DND-41 (cell line): Measurements from ENCODE around the gene KRT1.

ENCODE experiments used
- EZH2 ChIP-seq: IDR thresholded peaks from 3 replicates; pipeline ENCODE4 v1.6.1; 2012; ENCODE audit warnings: borderline replicate concordance, low read depth, mild to moderate bottlenecking, moderate library complexity, low read length, inconsistent platforms; ENCODE audit not compliant: severe bottlenecking
- TF ChIP-seq, protein P1 (sequence below): IDR thresholded peaks from 2 replicates; pipeline ENCODE4 v1.5.1; 2012; ENCODE audit warnings: borderline replicate concordance, low read length, moderate library complexity, mild to moderate bottlenecking; ENCODE audit not compliant: poor library complexity, severe bottlenecking; ENCODE audit errors: extremely low read depth

DNA sequence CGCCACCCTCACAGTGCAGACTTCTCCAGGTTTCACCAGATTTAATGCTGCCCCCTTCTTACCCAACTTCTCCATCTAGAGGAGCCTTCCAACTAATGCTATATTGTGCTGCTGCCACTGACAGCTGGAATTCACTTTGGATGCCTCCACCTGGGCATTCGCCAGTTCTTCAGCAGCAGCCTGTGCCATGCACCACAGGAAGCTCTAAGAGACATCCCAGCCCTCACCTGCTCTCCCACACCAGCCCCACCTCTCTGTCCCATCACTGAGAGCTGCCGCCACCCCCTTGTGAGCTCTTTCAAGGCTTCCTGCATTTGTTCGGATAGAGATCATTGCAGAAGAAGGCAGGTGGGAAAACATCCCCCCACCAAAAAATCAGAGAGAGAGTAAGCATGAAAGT lies 23.6 kb downstream of the KRT1 start:
- TF ChIP-seq, protein P1, sequence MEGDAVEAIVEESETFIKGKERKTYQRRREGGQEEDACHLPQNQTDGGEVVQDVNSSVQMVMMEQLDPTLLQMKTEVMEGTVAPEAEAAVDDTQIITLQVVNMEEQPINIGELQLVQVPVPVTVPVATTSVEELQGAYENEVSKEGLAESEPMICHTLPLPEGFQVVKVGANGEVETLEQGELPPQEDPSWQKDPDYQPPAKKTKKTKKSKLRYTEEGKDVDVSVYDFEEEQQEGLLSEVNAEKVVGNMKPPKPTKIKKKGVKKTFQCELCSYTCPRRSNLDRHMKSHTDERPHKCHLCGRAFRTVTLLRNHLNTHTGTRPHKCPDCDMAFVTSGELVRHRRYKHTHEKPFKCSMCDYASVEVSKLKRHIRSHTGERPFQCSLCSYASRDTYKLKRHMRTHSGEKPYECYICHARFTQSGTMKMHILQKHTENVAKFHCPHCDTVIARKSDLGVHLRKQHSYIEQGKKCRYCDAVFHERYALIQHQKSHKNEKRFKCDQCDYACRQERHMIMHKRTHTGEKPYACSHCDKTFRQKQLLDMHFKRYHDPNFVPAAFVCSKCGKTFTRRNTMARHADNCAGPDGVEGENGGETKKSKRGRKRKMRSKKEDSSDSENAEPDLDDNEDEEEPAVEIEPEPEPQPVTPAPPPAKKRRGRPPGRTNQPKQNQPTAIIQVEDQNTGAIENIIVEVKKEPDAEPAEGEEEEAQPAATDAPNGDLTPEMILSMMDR = no peak
- no peak for TF ChIP-seq EZH2
